NB4 (cell line): ENCODE data around the gene PRKCE.

Experiments used
- CTCF ChIP-seq: IDR thresholded peaks from one replicate; pipeline ENCODE4 v1.5.1; 2012; ENCODE audit warnings: low read depth, low read length
- MAX ChIP-seq: IDR thresholded peaks from 2 replicates; pipeline ENCODE4 v1.6.1; 2011; ENCODE audit warnings: low read depth, low read length
- MYC ChIP-seq: IDR thresholded peaks from 2 replicates; pipeline ENCODE4 v1.6.1; 2011; ENCODE audit warnings: low read depth, low read length
- POLR2A ChIP-seq: IDR thresholded peaks from 2 replicates; pipeline ENCODE4 v1.6.1; 2011; ENCODE audit warnings: mild to moderate bottlenecking; ENCODE audit not compliant: insufficient read length; ENCODE audit errors: extremely low read depth

GRCh38 chr2:45646289-45646688 lies 5.2 kb upstream of the PRKCE start:
- TF ChIP-seq CTCF (no peak), MYC (no peak), MAX (no peak), POLR2A (no peak)
